ENCODE results near the gene TUT4.

TUT4 gene

GRCh38 chr1:52463891-52464290 lies 89.0 kb downstream of the TUT4 start:
- no peak for DNase-seq

GRCh38 chr1:52461821-52462220 lies 91.1 kb downstream of the TUT4 start:
- DNase-seq, result no peak

- no peak for DNase-seq
These were observed 92.2 kb downstream of the TUT4 start for GRCh38 chr1:52460694-52461093.

GRCh38 chr1:52455686-52456085 lies 97.2 kb downstream of the TUT4 start:
- no peak for DNase-seq

GRCh38 chr1:52454779-52455178 lies 98.1 kb downstream of the TUT4 start:
- DNase-seq, result no peak

- no peak for DNase-seq
These were observed 98.8 kb downstream of the TUT4 start for GRCh38 chr1:52454127-52454526.

GRCh38 chr1:52444463-52444862 lies 108.4 kb downstream of the TUT4 start:
- DNase-seq, result no peak

GRCh38 chr1:52439976-52440375 lies 112.9 kb downstream of the TUT4 start:
- no peak for DNase-seq

GRCh38 chr1:52436817-52437216 lies 116.1 kb downstream of the TUT4 start:
- DNase-seq, result no peak

- DNase-seq, result no peak
These were observed 117.2 kb downstream of the TUT4 start for GRCh38 chr1:52435650-52436049.

- no peak for DNase-seq
These were observed 117.7 kb downstream of the TUT4 start for GRCh38 chr1:52435211-52435610.

- no peak for DNase-seq
These were observed 120.1 kb downstream of the TUT4 start for GRCh38 chr1:52432807-52433206.

- no peak for DNase-seq
These were observed 125.7 kb downstream of the TUT4 start for GRCh38 chr1:52427152-52427551.

GRCh38 chr1:52426371-52426770 lies 126.5 kb downstream of the TUT4 start:
- DNase-seq, result no peak

- no peak for DNase-seq
These were observed 128.1 kb downstream of the TUT4 start for GRCh38 chr1:52424813-52425212.

- no peak for DNase-seq
These were observed 128.7 kb downstream of the TUT4 start for GRCh38 chr1:52424231-52424636.

GRCh38 chr1:52423771-52424170 lies 129.1 kb downstream of the TUT4 start:
- no peak for DNase-seq

GRCh38 chr1:52423055-52423454 lies 129.8 kb downstream of the TUT4 start:
- no peak for DNase-seq

- DNase-seq, result no peak
These were observed 132.2 kb downstream of the TUT4 start for GRCh38 chr1:52420713-52421112.

GRCh38 chr1:52416811-52417210 lies 136.1 kb downstream of the TUT4 start:
- no peak for DNase-seq

GRCh38 chr1:52414942-52415341 lies 137.9 kb downstream of the TUT4 start:
- no peak for DNase-seq

GRCh38 chr1:52413410-52413989 lies 139.4 kb downstream of the TUT4 start:
- DNase-seq, result no peak

GRCh38 chr1:52404975-52405338 lies 147.9 kb downstream of the TUT4 start:
- DNase-seq, result no peak

- peak; percentile 97 to 98 for DNase-seq
These were observed 148.5 kb downstream of the TUT4 start, which contains the start of the genes ORC1 and PRPF38A for GRCh38 chr1:52404116-52404974. ORC1 (minus strand) TSS chr1:52404423; CDS start chr1:52402223, 2,200 bp downstream. PRPF38A (plus strand) TSS chr1:52404602; CDS start chr1:52404750, 148 bp downstream.

All from inflammatory macrophage (primary cell).